ENCODE data around the gene ECD.

ECD gene

GRCh38 chr10:73206385-73206784, 38.6 kb upstream of the ECD start:
- no peak overlapping the region for H3K4me3 ChIP-seq (replicated peaks in 1 of 2; ENCODE audit: low read depth in 2 of 2, low read length in 2 of 2)
- no peak for DNase-seq (ENCODE audit: low read depth in 2 of 2)
- TF ChIP-seq CTCF (IDR thresholded peaks at IDR 0.05; ENCODE audit: low read depth, low read length) = no peak

DNA sequence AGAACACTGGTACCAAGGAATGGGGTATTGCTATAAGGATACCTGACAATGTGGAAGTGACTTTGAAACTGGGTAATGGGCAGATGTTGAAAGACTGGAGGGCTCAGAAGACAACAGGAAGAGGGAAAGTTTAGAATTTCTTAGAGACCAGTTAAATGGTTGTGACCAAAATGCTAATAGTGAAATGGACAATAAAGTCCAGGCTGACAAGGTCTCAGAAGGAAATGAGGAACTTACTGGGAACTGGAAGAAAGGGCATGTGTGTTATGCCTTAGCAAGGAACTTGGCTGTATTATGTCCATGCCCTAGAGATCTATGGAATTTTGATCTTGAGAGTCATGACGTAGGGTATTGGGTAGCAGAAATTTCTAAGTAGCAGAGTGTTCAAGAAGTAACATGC, 38.1 kb upstream of the ECD start:
- H3K4me3 ChIP-seq (replicated peaks in 1 of 2; ENCODE audit: low read depth in 2 of 2, low read length in 2 of 2) = no peak overlapping the region
- DNase-seq (ENCODE audit: low read depth in 2 of 2) = no peak
- TF ChIP-seq CTCF (IDR thresholded peaks at IDR 0.05; ENCODE audit: low read depth, low read length) = no peak

- H3K4me3 ChIP-seq (replicated peaks in 1 of 2; ENCODE audit: low read depth in 2 of 2, low read length in 2 of 2) = no peak overlapping the region
- TF ChIP-seq CTCF (IDR thresholded peaks at IDR 0.05; ENCODE audit: low read depth, low read length) = no peak
- DNase-seq (ENCODE audit: low read depth in 2 of 2) = no peak
Observed at GRCh38 chr10:73205081-73205480, 37.3 kb upstream of the ECD start.

GRCh38 chr10:73190188-73190587, 22.4 kb upstream of the ECD start:
- DNase-seq (ENCODE audit: low read depth in 2 of 2) = no peak
- TF ChIP-seq CTCF (IDR thresholded peaks at IDR 0.05; ENCODE audit: low read depth, low read length) = no peak
- no peak overlapping the region for H3K4me3 ChIP-seq (replicated peaks in 1 of 2; ENCODE audit: low read depth in 2 of 2, low read length in 2 of 2)

- DNase-seq (ENCODE audit: low read depth in 2 of 2) = no peak
- H3K4me3 ChIP-seq (replicated peaks in 1 of 2; ENCODE audit: low read depth in 2 of 2, low read length in 2 of 2) = no peak overlapping the region
- no peak for TF ChIP-seq CTCF (IDR thresholded peaks at IDR 0.05; ENCODE audit: low read depth, low read length)
Observed at GRCh38 chr10:73186266-73186665, 18.5 kb upstream of the ECD start.

- no peak overlapping the region for H3K4me3 ChIP-seq (replicated peaks in 1 of 2; ENCODE audit: low read depth in 2 of 2, low read length in 2 of 2)
- DNase-seq (ENCODE audit: low read depth in 2 of 2) = peak; percentile 45 to 67
- TF ChIP-seq CTCF (IDR thresholded peaks at IDR 0.05; ENCODE audit: low read depth, low read length) = no peak
Observed at GRCh38 chr10:73183667-73184281, 16.0 kb upstream of the ECD start.

DNA sequence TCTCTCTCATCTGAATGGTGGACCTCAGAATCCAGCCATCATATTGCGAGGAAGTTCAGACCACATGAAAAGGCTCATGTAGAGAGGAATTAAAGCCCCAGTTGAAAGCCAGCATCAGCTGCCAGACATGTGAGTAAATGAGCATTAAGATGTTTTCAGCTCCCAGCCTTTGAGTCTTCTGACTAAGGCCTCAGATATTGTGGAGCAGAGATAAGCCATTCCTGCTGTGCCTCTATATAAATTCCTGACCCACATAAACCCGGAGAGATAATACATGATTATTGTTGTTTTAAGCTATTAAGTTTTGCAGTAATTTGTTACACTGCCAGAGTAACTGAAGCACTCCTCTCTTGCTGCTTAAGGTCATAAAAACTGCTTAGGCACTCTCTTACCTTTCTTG, 14.8 kb upstream of the ECD start:
- peak; percentile 22 to 64 for DNase-seq (ENCODE audit: low read depth in 2 of 2)
- H3K4me3 ChIP-seq (replicated peaks in 1 of 2; ENCODE audit: low read depth in 2 of 2, low read length in 2 of 2) = no peak overlapping the region
- no peak for TF ChIP-seq CTCF (IDR thresholded peaks at IDR 0.05; ENCODE audit: low read depth, low read length)

Data from cardiac fibroblast (primary cell).